ENCODE results near the gene CLTCL1. TPM values are rescaled to one million over a fixed set of nuclear protein-coding genes. Genes with fewer than 3 reads are reported as not detected.

The CLTCL1 gene
- total and polyA plus RNA-seq, 5 donors = 16.6 to 26.7 (median 20.6) TPM

GRCh38 chr22:19174106-19175025 is 117.2 kb downstream of the CLTCL1 start:
- H3K9me3 ChIP-seq (ENCODE audit: control insufficient read depth, low read length) = no peaks in the 10 kb centered on the region
- H3K4me3 ChIP-seq (ENCODE audit: low read length) = no peak overlapping the region
- H3K4me1 ChIP-seq (ENCODE audit: control insufficient read depth, insufficient read depth, low read length) = peaks cover 12% of the 10 kb centered on the region
- intact Hi-C loops (cut with DNase I) = loop anchor here in 1 of 4 donors (5.0 kb wide), 1 partner anchor 118 kb away; the partner anchor contains the start of gene CLTCL1
- H3K27ac ChIP-seq (ENCODE audit: low read length) = no peak overlapping the region
- peak in 2 of 3 donors; percentile 70 to 72 for DNase-seq
- WGBS = 38% methylated on average over 14 of the region's 14 CpGs
- H3K27me3 ChIP-seq (ENCODE audit: control insufficient read depth, insufficient read depth) = no peaks in the 10 kb centered on the region
- ATAC-seq = no peak

GRCh38 chr22:19173047-19174035 is 118.2 kb downstream of the CLTCL1 start:
- DNase-seq (peak in 1 of 3 donors; percentile 35), ATAC-seq (no peak)
- intact Hi-C loops (cut with DNase I) = no loop called here
- Histone ChIP-seq H3K27me3 (ENCODE audit: control insufficient read depth, insufficient read depth) (no peaks in the 10 kb centered on the region), H3K4me3 (ENCODE audit: low read length) (no peak overlapping the region), H3K9me3 (ENCODE audit: control insufficient read depth, low read length) (no peaks in the 10 kb centered on the region), H3K27ac (ENCODE audit: low read length) (no peak overlapping the region), H3K4me1 (ENCODE audit: control insufficient read depth, insufficient read depth, low read length) (peaks cover 12% of the 10 kb centered on the region)
- 72% methylated on average over 19 of the region's 19 CpGs for WGBS

- 39% methylated on average over 13 of the region's 13 CpGs for WGBS
- no peaks in the 10 kb centered on the region for H3K27me3 ChIP-seq (ENCODE audit: control insufficient read depth, insufficient read depth)
- H3K9me3 ChIP-seq (ENCODE audit: control insufficient read depth, low read length) = no peaks in the 10 kb centered on the region
- peaks cover 12% of the 10 kb centered on the region for H3K4me1 ChIP-seq (ENCODE audit: control insufficient read depth, insufficient read depth, low read length)
- intact Hi-C loops (cut with DNase I) = no loop called here
- ATAC-seq = no peak
- DNase-seq = no peak
- peak overlapping the region; percentile 73 for H3K4me3 ChIP-seq (ENCODE audit: low read length)
- peak overlapping the region; percentile 6 for H3K27ac ChIP-seq (ENCODE audit: low read length)
Measured at GRCh38 chr22:19172213-19173046, 119.1 kb downstream of the CLTCL1 start.

GRCh38 chr22:19169947-19170318 is 121.6 kb downstream of the CLTCL1 start:
- H3K9me3 ChIP-seq (ENCODE audit: control insufficient read depth, low read length) = no peaks in the 10 kb centered on the region
- H3K4me1 ChIP-seq (ENCODE audit: control insufficient read depth, insufficient read depth, low read length) = peaks cover 12% of the 10 kb centered on the region
- WGBS = 50% methylated on average over 7 of the region's 7 CpGs
- H3K27ac ChIP-seq (ENCODE audit: low read length) = no peak overlapping the region
- no peak for DNase-seq
- no peak for ATAC-seq
- H3K27me3 ChIP-seq (ENCODE audit: control insufficient read depth, insufficient read depth) = no peaks in the 10 kb centered on the region
- no peak overlapping the region for H3K4me3 ChIP-seq (ENCODE audit: low read length)
- intact Hi-C loops (cut with DNase I) = no loop called here

- peaks cover 9% of the 10 kb centered on the region for H3K4me1 ChIP-seq (ENCODE audit: control insufficient read depth, insufficient read depth, low read length)
- peak overlapping the region; percentile 24 for H3K4me3 ChIP-seq (ENCODE audit: low read length)
- no peak for DNase-seq
- no peak for ATAC-seq
- H3K27me3 ChIP-seq (ENCODE audit: control insufficient read depth, insufficient read depth) = no peaks in the 10 kb centered on the region
- no peaks in the 10 kb centered on the region for H3K9me3 ChIP-seq (ENCODE audit: control insufficient read depth, low read length)
- WGBS = 6% methylated on average over 58 of the region's 58 CpGs
- H3K27ac ChIP-seq (ENCODE audit: low read length) = no peak overlapping the region
- intact Hi-C loops (cut with DNase I) = no loop called here
Measured at GRCh38 chr22:19169002-19169946, 122.2 kb downstream of the CLTCL1 start.

- no peak overlapping the region for H3K4me3 ChIP-seq (ENCODE audit: low read length)
- DNase-seq (no peak), ATAC-seq (no peak)
- no peaks in the 10 kb centered on the region for H3K9me3 ChIP-seq (ENCODE audit: control insufficient read depth, low read length)
- 76% methylated on average over 17 of the region's 17 CpGs for WGBS
- H3K27ac ChIP-seq (ENCODE audit: low read length) = no peak overlapping the region
- no peaks in the 10 kb centered on the region for H3K27me3 ChIP-seq (ENCODE audit: control insufficient read depth, insufficient read depth)
- intact Hi-C loops (cut with DNase I) = no loop called here
- H3K4me1 ChIP-seq (ENCODE audit: control insufficient read depth, insufficient read depth, low read length) = peaks cover 9% of the 10 kb centered on the region
Measured at GRCh38 chr22:19168088-19168890, 123.2 kb downstream of the CLTCL1 start.

GRCh38 chr22:19167106-19167869 is 124.2 kb downstream of the CLTCL1 start:
- intact Hi-C loops (cut with DNase I) = no loop called here
- H3K4me1 ChIP-seq (ENCODE audit: control insufficient read depth, insufficient read depth, low read length) = peaks cover 7% of the 10 kb centered on the region
- H3K4me3 ChIP-seq (ENCODE audit: low read length) = no peak overlapping the region
- ATAC-seq = no peak
- H3K27me3 ChIP-seq (ENCODE audit: control insufficient read depth, insufficient read depth) = no peaks in the 10 kb centered on the region
- H3K9me3 ChIP-seq (ENCODE audit: control insufficient read depth, low read length) = no peaks in the 10 kb centered on the region
- WGBS = 72% methylated on average over 13 of the region's 13 CpGs
- no peak overlapping the region for H3K27ac ChIP-seq (ENCODE audit: low read length)
- no peak for DNase-seq

- ATAC-seq (no peak), DNase-seq (no peak)
- WGBS = 73% methylated on average over 8 of the region's 8 CpGs
- no peak overlapping the region for H3K27ac ChIP-seq (ENCODE audit: low read length)
- no peaks in the 10 kb centered on the region for H3K27me3 ChIP-seq (ENCODE audit: control insufficient read depth, insufficient read depth)
- H3K4me3 ChIP-seq (ENCODE audit: low read length) = no peak overlapping the region
- no peaks in the 10 kb centered on the region for H3K9me3 ChIP-seq (ENCODE audit: control insufficient read depth, low read length)
- peaks cover 6% of the 10 kb centered on the region for H3K4me1 ChIP-seq (ENCODE audit: control insufficient read depth, insufficient read depth, low read length)
- intact Hi-C loops (cut with DNase I) = no loop called here
Measured at GRCh38 chr22:19166421-19166820, 125.1 kb downstream of the CLTCL1 start.

- no peaks in the 10 kb centered on the region for H3K27me3 ChIP-seq (ENCODE audit: control insufficient read depth, insufficient read depth)
Measured at GRCh38 chr22:19164425-19164824, 127.1 kb downstream of the CLTCL1 start.

More at GRCh38 chr22:19164425-19164824, 127.1 kb downstream of the CLTCL1 start:
- Histone ChIP-seq H3K27ac (ENCODE audit: low read length) (no peak overlapping the region), H3K4me3 (ENCODE audit: low read length) (no peak overlapping the region), H3K9me3 (ENCODE audit: control insufficient read depth, low read length) (no peaks in the 10 kb centered on the region), H3K4me1 (ENCODE audit: control insufficient read depth, insufficient read depth, low read length) (no peaks in the 10 kb centered on the region)
- 95% methylated on average over 6 of the region's 6 CpGs for WGBS
- no peak for ATAC-seq
- no peak for DNase-seq
- intact Hi-C loops (cut with DNase I) = no loop called here

All from right cardiac atrium (tissue), 5 donors.